Fibroblast of mammary gland (primary cell): Measurements from ENCODE around the gene BBS2.
"Not testable (repeated sequence)": the region's sequence is repeated elsewhere in the genome, so short reads cannot be mapped to it uniquely, and the experiment has no call there.

ENCODE experiments used
- DNase-seq: peaks from one replicate; pipeline ENCODE4 v3.0.0-alpha.2; 2010; ENCODE audit warnings: low read depth
- H3K4me3 ChIP-seq: 2 replicates; pipeline ENCODE4 v1.5.1; 2011; ENCODE audit warnings: low read depth, mild to moderate bottlenecking, low read length, moderate library complexity; ENCODE audit not compliant: control insufficient read depth
- CTCF ChIP-seq: conservative IDR thresholded peaks from 2 replicates; pipeline ENCODE4 v1.5.1; 2011; ENCODE audit warnings: low read depth, low read length, inconsistent platforms; ENCODE audit not compliant: control insufficient read depth, insufficient read depth

The BBS2 gene

GRCh38 chr16:56512025-56512424 is 7.8 kb downstream of the BBS2 start:
- DNase-seq = no peak
- no peak for TF ChIP-seq CTCF
- no peak overlapping the region for H3K4me3 ChIP-seq

GRCh38 chr16:56510544-56510943 is 9.3 kb downstream of the BBS2 start:
- no peak for TF ChIP-seq CTCF
- no peak for DNase-seq
- H3K4me3 ChIP-seq = no peak overlapping the region

DNA sequence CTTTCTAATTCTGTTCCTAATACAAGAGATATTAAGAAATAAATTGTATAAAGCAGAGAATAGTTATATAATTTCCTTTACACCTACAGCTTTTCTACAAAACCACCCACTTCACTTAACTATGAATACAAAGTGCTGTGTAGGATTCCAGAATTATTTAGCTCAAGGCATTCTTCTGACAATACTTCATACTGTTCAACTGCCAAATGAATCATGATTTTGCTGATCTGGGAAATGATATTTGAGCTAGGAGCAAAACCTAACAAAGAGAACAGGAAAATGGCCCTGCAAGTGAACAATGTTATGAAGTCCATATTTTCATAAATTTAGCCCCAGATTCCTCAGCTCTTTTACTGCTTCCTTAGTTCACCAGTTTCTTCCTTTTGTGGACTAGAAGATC is 12.9 kb downstream of the BBS2 start:
- no peak for TF ChIP-seq CTCF
- H3K4me3 ChIP-seq = no peak overlapping the region
- DNase-seq = peak; percentile 56

GRCh38 chr16:56505181-56505580 is 14.6 kb downstream of the BBS2 start:
- no peak overlapping the region for H3K4me3 ChIP-seq
- no peak for DNase-seq
- no peak for TF ChIP-seq CTCF

- H3K4me3 ChIP-seq = no peak overlapping the region
- DNase-seq = no peak
- no peak for TF ChIP-seq CTCF
Observed at GRCh38 chr16:56493815-56494214, 26.0 kb downstream of the BBS2 start.

DNA sequence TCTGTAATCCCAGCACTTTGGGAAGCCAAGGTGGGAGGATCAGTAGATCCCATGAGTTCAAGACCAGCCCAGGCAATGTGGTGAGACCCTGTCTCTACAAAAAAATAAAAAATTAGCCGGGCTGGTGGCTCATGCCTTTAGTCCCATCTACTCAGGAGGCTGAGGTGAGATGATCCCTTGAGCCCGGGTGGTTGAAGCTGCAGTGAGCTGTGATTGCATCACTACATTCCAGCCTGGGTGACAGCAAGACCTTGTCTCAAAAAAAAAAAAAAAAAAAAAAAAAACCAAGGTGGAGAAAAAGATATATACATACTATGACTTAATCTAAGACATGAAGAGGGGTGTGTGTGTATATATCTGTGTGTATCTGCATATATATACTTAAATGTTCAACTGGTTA is 26.7 kb downstream of the BBS2 start:
- no peak for DNase-seq
- no peak for TF ChIP-seq CTCF
- H3K4me3 ChIP-seq = no peak overlapping the region

DNA sequence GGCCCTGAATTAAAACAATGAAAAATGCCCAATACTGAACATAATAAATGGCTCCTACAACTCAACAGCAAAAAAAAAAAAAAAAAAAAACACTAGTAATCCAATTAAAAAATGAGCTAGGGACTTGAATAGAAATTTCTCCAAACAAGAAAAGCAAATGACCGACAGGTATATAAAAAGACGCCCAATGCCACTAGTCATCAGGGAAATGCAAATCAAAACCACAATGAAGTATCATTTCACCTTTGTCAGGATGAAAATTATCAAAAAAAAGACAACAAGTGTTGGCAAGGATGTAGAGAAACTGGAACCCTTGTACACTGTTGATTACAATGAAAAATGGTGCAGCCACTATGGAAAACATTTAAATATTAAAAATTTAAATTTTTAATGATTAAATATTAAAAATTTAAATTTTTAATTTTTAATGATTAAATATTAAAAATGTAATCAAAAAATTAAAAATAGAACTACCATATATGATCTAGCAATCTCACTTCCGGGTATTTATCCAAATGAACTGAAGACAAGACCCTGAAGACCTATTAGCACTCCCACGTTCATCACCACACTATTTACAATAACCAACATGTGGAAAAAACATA is 28.1 kb downstream of the BBS2 start:
- no peak for TF ChIP-seq CTCF
- no peak for DNase-seq
- H3K4me3 ChIP-seq = no peak overlapping the region

GRCh38 chr16:56488868-56489267 is 31.0 kb downstream of the BBS2 start:
- H3K4me3 ChIP-seq, DNase-seq: not testable (repeated sequence)
